Psoas muscle (tissue), 8 donors: ENCODE results near the gene ALDH3B2. TPM values are rescaled to one million over a fixed set of nuclear protein-coding genes. Genes with fewer than 3 reads are reported as not detected.

Experiments used
- ATAC-seq, 4 donors: fragments of 200-7000 bp; cut with Tn5 transposase; one replicate each; pipeline ENCODE4 v1.9.1; 2020; ENCODE audit warnings: moderate library complexity in 3 of 4, mild to moderate bottlenecking in 2 of 4
- DNase-seq, 2 donors: peaks; one replicate each; pipeline ENCODE4 v3.0.0-alpha.2; 2020
- H3K27ac ChIP-seq: fragments of 200-600 bp; one replicate; pipeline ENCODE4 v1.8.0; 2022
- H3K27me3 ChIP-seq, 3 donors: fragments of 200-600 bp in 1 of 3; one replicate each; pipeline versions ENCODE4 v1.6.1 to v1.8.0; 2013 to 2022; ENCODE audit warnings: low read length in 2 of 3, mild to moderate bottlenecking in 2 of 3, moderate library complexity in 1 of 3; ENCODE audit not compliant: insufficient read depth in 3 of 3
- H3K36me3 ChIP-seq, 2 donors: fragments of 200-600 bp in 1 of 2; one replicate each; pipeline versions ENCODE4 v1.6.1 to v1.8.0; 2013 to 2022; ENCODE audit warnings: low read depth in 1 of 2, mild to moderate bottlenecking in 1 of 2, moderate library complexity in 1 of 2; ENCODE audit not compliant: insufficient read depth in 1 of 2
- H3K4me1 ChIP-seq: fragments of 200-600 bp; one replicate; pipeline ENCODE4 v1.8.0; 2022
- H3K4me3 ChIP-seq: fragments of 200-600 bp; one replicate; pipeline ENCODE4 v1.8.0; 2022; ENCODE audit warnings: mild to moderate bottlenecking
- H3K9me3 ChIP-seq: fragments of 200-600 bp; one replicate; pipeline ENCODE4 v1.8.0; 2022
- CTCF ChIP-seq: fragments of 200-600 bp; IDR thresholded peaks from one replicate; pipeline ENCODE4 v1.8.0; 2022; ENCODE audit warnings: antibody characterized with exemption
- WGBS, 3 donors: extraction: QIAGEN DNeasy Blood & Tissue Kit; methylation state at CpG; one replicate each; pipeline versions ENCODE4 v1.1.6 to v1.1.7; 2013; 5-methylcytosine and 5-hydroxymethylcytosine counted together
- intact Hi-C, 2 donors: fragments of 100-400 bp; cut with DNase I; formaldehyde crosslinking; loops; one replicate each; pipeline versions ENCODE4 v1.11.0 to v1.14.2; 2022
- polyA plus RNA-seq, 3 donors: library from polyadenylated mRNA; stranded (reverse); fragments of 200-250 nt; gene quantifications; one replicate each; pipeline ENCODE4 v1.2.3, GENCODE V29; 2013
- total RNA-seq, 4 donors: library from RNA; stranded (reverse); fragmentation: NEBNext Ultra II Directional in 2 of 4; extraction: Animal tissue kit (Norgen Biotek cat#: 25700) in 2 of 4; gene quantifications; one replicate each; pipeline versions ENCODE4 v1.2.1 to v1.2.4, GENCODE V29; 2021 to 2023
- donor health status: healthy with polysubstance abuse.
- donor health status: DM: no; HTN: no; CAD: no; lungs with moderate emphysema.
- donor health status: Bipolar disorder and iron deficiency.
- donor health status: healthy.
- donor health status: DM: yes; HTN: yes; CAD: no.
- donor health status: DM: no; HTN: no; CAD: no.
- donor health status: DM: no; HTN: no; CAD: no.
- donor health status: DM: yes; HTN: yes; CAD: no.

Gene ALDH3B2
- total and polyA plus RNA-seq, 7 donors = not detected

- ATAC-seq (no peak), DNase-seq (no peak)
- H3K36me3 ChIP-seq = no peaks in the 10 kb centered on the region
- no peak overlapping the region for H3K27ac ChIP-seq
- H3K9me3 ChIP-seq = no peaks in the 10 kb centered on the region
- no peak for TF ChIP-seq CTCF
- H3K4me3 ChIP-seq = no peak overlapping the region
- WGBS, 3 donors = 65 to 75% (median 71%) methylated on average over 20 of the region's 20 CpGs
- H3K4me1 ChIP-seq = no peaks in the 10 kb centered on the region
- H3K27me3 ChIP-seq = no peaks in the 10 kb centered on the region
- intact Hi-C loops = no loop called here
Observed at GRCh38 chr11:67666676-67667489, 7.5 kb downstream of the ALDH3B2 start.

- 86 to 91% (median 86%) methylated on average over 11 of the region's 11 CpGs for WGBS, 3 donors
- ATAC-seq (no peak), DNase-seq (no peak)
- H3K9me3 ChIP-seq = no peaks in the 10 kb centered on the region
- H3K27me3 ChIP-seq = no peaks in the 10 kb centered on the region
- no peak for TF ChIP-seq CTCF
- no peaks in the 10 kb centered on the region for H3K4me1 ChIP-seq
- no peak overlapping the region for H3K4me3 ChIP-seq
- H3K36me3 ChIP-seq = no peaks in the 10 kb centered on the region
- intact Hi-C loops = no loop called here
- H3K27ac ChIP-seq = no peak overlapping the region
Observed at GRCh38 chr11:67666303-67666645, 8.1 kb downstream of the ALDH3B2 start.

DNA sequence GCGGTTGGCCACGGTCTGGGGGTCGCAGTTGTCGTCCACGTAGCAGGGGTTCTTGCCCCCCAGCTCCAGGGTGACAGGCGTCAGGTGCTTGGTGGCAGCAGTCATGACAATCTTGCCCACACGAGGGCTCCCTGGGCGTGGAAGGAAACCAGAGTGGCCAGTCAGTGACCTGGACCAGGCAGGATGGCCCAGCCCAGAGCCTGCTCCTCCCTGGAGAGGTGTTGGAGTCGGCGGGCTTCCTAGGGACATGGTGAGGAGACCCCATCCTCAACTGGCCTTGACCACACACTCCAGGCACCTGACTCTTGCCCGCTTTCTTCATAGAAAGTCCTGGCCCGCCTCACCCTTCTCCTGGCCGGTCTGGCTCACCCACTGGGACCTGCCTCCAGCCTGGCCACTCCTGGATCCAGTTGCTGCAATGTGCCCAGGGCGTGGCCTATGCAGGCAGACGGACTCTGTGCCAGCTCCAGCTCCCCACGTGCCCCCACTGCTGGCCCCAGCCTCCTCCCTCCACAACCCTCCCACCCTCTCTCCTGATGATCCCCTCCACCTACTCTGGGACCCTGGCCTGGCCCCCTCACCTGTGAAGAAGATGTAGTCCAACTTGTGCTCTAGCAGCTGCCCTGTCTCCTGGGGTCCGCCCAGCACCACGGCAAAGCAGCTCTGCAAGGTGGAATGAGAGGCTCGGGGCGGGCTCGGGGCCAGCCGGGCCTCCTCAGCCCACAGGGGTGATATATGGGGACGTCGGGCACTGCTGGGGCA is 8.7 kb downstream of the ALDH3B2 start:
- no peak for DNase-seq
- no peak for ATAC-seq
- Histone ChIP-seq H3K36me3 (no peaks in the 10 kb centered on the region), H3K4me1 (no peaks in the 10 kb centered on the region), H3K27ac (no peak overlapping the region), H3K9me3 (no peaks in the 10 kb centered on the region), H3K4me3 (no peak overlapping the region), H3K27me3 (no peaks in the 10 kb centered on the region)
- WGBS, 3 donors = 68 to 74% (median 72%) methylated on average over 22 to 24 of the region's 24 CpGs
- TF ChIP-seq CTCF = no peak
- intact Hi-C loops = no loop called here

DNA sequence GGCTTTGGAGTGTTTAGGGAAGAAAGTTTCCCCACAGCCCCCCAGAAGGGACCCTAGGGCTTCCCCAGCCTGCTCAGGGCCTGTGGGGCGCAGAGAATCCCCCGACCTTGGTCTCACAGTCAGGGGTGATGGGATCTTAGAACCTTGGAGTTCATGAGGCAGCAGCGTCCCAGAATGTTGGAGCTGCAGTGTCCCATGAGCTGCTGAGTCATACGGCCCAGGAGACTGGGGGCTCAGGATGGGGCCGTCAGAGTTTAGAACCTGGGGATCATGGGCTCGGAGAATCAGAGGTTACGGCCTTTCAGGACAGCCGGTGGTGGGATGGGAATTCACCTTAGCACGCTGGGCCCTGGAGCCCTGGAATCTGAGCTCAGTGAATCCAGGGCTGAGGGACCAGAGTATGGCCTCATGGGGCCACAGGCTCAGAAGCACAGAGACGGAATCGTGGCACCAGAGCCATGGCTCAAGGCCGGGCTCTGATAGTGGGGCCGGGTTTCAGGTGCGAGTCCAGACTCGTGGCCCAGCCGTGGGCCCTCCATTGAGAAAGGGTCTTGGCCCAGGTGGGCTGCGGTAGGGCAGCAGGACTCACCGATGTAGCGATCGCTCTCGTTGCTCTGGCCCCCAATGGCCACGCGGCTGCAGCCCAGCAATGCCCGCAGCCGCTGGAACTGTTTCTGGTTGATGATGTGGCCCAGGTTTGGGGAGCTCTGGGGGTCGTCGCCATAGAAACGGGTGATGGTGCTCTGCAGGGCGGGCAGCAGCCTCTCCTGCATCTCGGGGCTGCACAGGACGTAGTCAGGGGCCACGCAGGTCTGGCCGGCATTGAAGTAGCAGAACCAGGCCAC is 9.5 kb downstream of the ALDH3B2 start:
- no peaks in the 10 kb centered on the region for H3K9me3 ChIP-seq
- H3K27ac ChIP-seq = no peak overlapping the region
- 87% methylated on average over 31 to 33 of the region's 33 CpGs for WGBS, 3 donors
- no peaks in the 10 kb centered on the region for H3K27me3 ChIP-seq
- TF ChIP-seq CTCF = no peak
- no peaks in the 10 kb centered on the region for H3K4me1 ChIP-seq
- H3K36me3 ChIP-seq = no peaks in the 10 kb centered on the region
- H3K4me3 ChIP-seq = no peak overlapping the region
- DNase-seq (no peak), ATAC-seq (no peak)
- intact Hi-C loops = loop anchor here (5.0 kb wide), 1 partner anchor 38 kb away; the partner anchor contains the start of gene NUDT8 (in 2 of the 2)
